ENCODE measurements around the gene RNF169. TPM values are rescaled to one million over a fixed set of nuclear protein-coding genes. Genes with fewer than 3 reads are reported as not detected.

Gene RNF169
- total RNA-seq, 1 experiment from 2014 or later: 18.0 TPM

- no peak for DNase-seq (ENCODE audit: unreplicated experiment)
- ChIA-PET POLR2A (no interaction called here), CTCF (no interaction called here)
- no peak overlapping the region for H3K27ac Mint-ChIP-seq (ENCODE audit: low read depth, unreplicated experiment)
- H3K27me3 Mint-ChIP-seq (ENCODE audit: insufficient read depth, unreplicated experiment): no peaks in the 10 kb centered on the region
- H3K4me1 Mint-ChIP-seq (ENCODE audit: insufficient read depth, unreplicated experiment): no peaks in the 10 kb centered on the region
- no TSS peak for BruUV-seq (replicated peaks)
- TF ChIP-seq CTCF (IDR thresholded peaks at IDR 0.05; ENCODE audit: unreplicated experiment): no peak
- no peak overlapping the region for H3K4me3 Mint-ChIP-seq (ENCODE audit: unreplicated experiment)
- intact Hi-C loops (cut with micrococcal nuclease): no loop called here
- no peaks in the 10 kb centered on the region for H3K9me3 Mint-ChIP-seq (ENCODE audit: unreplicated experiment)
- peaks cover 83% of the 10 kb centered on the region for H3K36me3 Mint-ChIP-seq (ENCODE audit: insufficient read depth, unreplicated experiment)
Observed at GRCh38 chr11:74837191-74837590, 88.5 kb downstream of the RNF169 start.

GRCh38 chr11:74838188-74838587 lies 89.5 kb downstream of the RNF169 start:
- CTCF ChIA-PET: interaction anchor here (0.5 kb wide), 1 partner anchor 206 kb away, joined by 4 read pairs; no protein-coding TSS in a partner anchor
- peaks cover 84% of the 10 kb centered on the region for H3K36me3 Mint-ChIP-seq (ENCODE audit: insufficient read depth, unreplicated experiment)
- no peaks in the 10 kb centered on the region for H3K27me3 Mint-ChIP-seq (ENCODE audit: insufficient read depth, unreplicated experiment)
- POLR2A ChIA-PET: interaction anchor here (1.0 kb wide), 1 partner anchor 19 kb away, joined by 3 read pairs; no protein-coding TSS in a partner anchor
- H3K9me3 Mint-ChIP-seq (ENCODE audit: unreplicated experiment): no peaks in the 10 kb centered on the region
- intact Hi-C loops (cut with micrococcal nuclease): no loop called here
- no peak overlapping the region for H3K27ac Mint-ChIP-seq (ENCODE audit: low read depth, unreplicated experiment)
- no peak for TF ChIP-seq CTCF (IDR thresholded peaks at IDR 0.05; ENCODE audit: unreplicated experiment)
- BruUV-seq (replicated peaks): no TSS peak
- no peak for DNase-seq (ENCODE audit: unreplicated experiment)
- no peaks in the 10 kb centered on the region for H3K4me1 Mint-ChIP-seq (ENCODE audit: insufficient read depth, unreplicated experiment)
- no peak overlapping the region for H3K4me3 Mint-ChIP-seq (ENCODE audit: unreplicated experiment)

GRCh38 chr11:74839446-74839845 lies 90.8 kb downstream of the RNF169 start:
- ChIA-PET POLR2A (no interaction called here), CTCF (interaction anchor here (1.0 to 1.1 kb wide), 2 partner anchors 205 to 302 kb away, joined by 3 to 4 read pairs; no protein-coding TSS in a partner anchor)
- Mint-ChIP-seq H3K36me3 (ENCODE audit: insufficient read depth, unreplicated experiment) (peaks cover 91% of the 10 kb centered on the region), H3K27ac (ENCODE audit: low read depth, unreplicated experiment) (no peak overlapping the region), H3K9me3 (ENCODE audit: unreplicated experiment) (no peaks in the 10 kb centered on the region), H3K4me1 (ENCODE audit: insufficient read depth, unreplicated experiment) (no peaks in the 10 kb centered on the region), H3K27me3 (ENCODE audit: insufficient read depth, unreplicated experiment) (no peaks in the 10 kb centered on the region), H3K4me3 (ENCODE audit: unreplicated experiment) (no peak overlapping the region)
- no peak for DNase-seq (ENCODE audit: unreplicated experiment)
- intact Hi-C loops (cut with micrococcal nuclease): no loop called here
- no TSS peak for BruUV-seq (replicated peaks)
- TF ChIP-seq CTCF (IDR thresholded peaks at IDR 0.05; ENCODE audit: unreplicated experiment): no peak

GRCh38 chr11:74839971-74840370 lies 91.3 kb downstream of the RNF169 start:
- no TSS peak for BruUV-seq (replicated peaks)
- no peaks in the 10 kb centered on the region for H3K4me1 Mint-ChIP-seq (ENCODE audit: insufficient read depth, unreplicated experiment)
- no peak for DNase-seq (ENCODE audit: unreplicated experiment)
- ChIA-PET POLR2A (interaction anchor here (0.9 kb wide), 1 partner anchor 18 kb away, joined by 3 read pairs; no protein-coding TSS in a partner anchor), CTCF (interaction anchor here (1.0 to 1.4 kb wide), 3 partner anchors 137 to 302 kb away, joined by 3 to 4 read pairs (median 4); no protein-coding TSS in a partner anchor)
- no peak overlapping the region for H3K4me3 Mint-ChIP-seq (ENCODE audit: unreplicated experiment)
- H3K27me3 Mint-ChIP-seq (ENCODE audit: insufficient read depth, unreplicated experiment): no peaks in the 10 kb centered on the region
- intact Hi-C loops (cut with micrococcal nuclease): no loop called here
- no peak for TF ChIP-seq CTCF (IDR thresholded peaks at IDR 0.05; ENCODE audit: unreplicated experiment)
- H3K36me3 Mint-ChIP-seq (ENCODE audit: insufficient read depth, unreplicated experiment): peaks cover 90% of the 10 kb centered on the region
- no peak overlapping the region for H3K27ac Mint-ChIP-seq (ENCODE audit: low read depth, unreplicated experiment)
- no peaks in the 10 kb centered on the region for H3K9me3 Mint-ChIP-seq (ENCODE audit: unreplicated experiment)
